ENCODE results near the gene RAD51B. TPM values are rescaled to one million over a fixed set of nuclear protein-coding genes. Genes with fewer than 3 reads are reported as not detected.

The RAD51B gene
- total and polyA plus RNA-seq, 4 experiments from 2014 or later: 22.0 to 35.7 (median 31.4) TPM

- no peaks in the 10 kb centered on the region for H3K9me3 ChIP-seq (ENCODE audit: control insufficient read depth in 1 of 2, low read length in 2 of 2)
- Mint-ChIP-seq H3K27me3 (no peaks in the 10 kb centered on the region), H3K4me3 (no peak overlapping the region), H3K9me3 (no peaks in the 10 kb centered on the region), H3K27ac (no peak overlapping the region), H3K4me1 (peaks cover 5 to 6% (median 5%) of the 10 kb centered on the region in 4 donors), H3K36me3 (peaks cover 1 to 2% of the 10 kb centered on the region in 2 donors)
- ChIA-PET CTCF (ENCODE audit: partially characterized antibody) (interaction anchor here (0.6 kb wide), 1 partner anchor 942 kb away, joined by 3 read pairs; no protein-coding TSS in a partner anchor), POLR2A (ENCODE audit: partially characterized antibody) (no interaction called here)
- H3K4me1 ChIP-seq (ENCODE audit: insufficient read depth, low read length): no peaks in the 10 kb centered on the region
- intact Hi-C loops (cut with micrococcal nuclease): no loop called here
- no peaks in the 10 kb centered on the region for H3K36me3 ChIP-seq (ENCODE audit: insufficient read depth, low read length)
- no peaks in the 10 kb centered on the region for H3K27me3 ChIP-seq (ENCODE audit: insufficient read depth, low read length)
- no peak for DNase-seq
- H3K4me3 ChIP-seq (ENCODE audit: low read length in 2 of 2): no peak overlapping the region
- no peak overlapping the region for H3K27ac ChIP-seq (ENCODE audit: low read depth, low read length)
These were observed 73.0 kb downstream of the RAD51B start for GRCh38 chr14:67892466-67893100.

- Histone ChIP-seq H3K4me3 (ENCODE audit: low read length in 2 of 2) (no peak overlapping the region), H3K4me1 (ENCODE audit: insufficient read depth, low read length) (no peaks in the 10 kb centered on the region), H3K36me3 (ENCODE audit: insufficient read depth, low read length) (no peaks in the 10 kb centered on the region), H3K27me3 (ENCODE audit: insufficient read depth, low read length) (no peaks in the 10 kb centered on the region), H3K9me3 (ENCODE audit: control insufficient read depth in 1 of 2, low read length in 2 of 2) (peaks cover 0 to 7% of the 10 kb centered on the region in 2 donors), H3K27ac (ENCODE audit: low read depth, low read length) (no peak overlapping the region)
- no peak overlapping the region for H3K4me3 Mint-ChIP-seq
- H3K4me1 Mint-ChIP-seq: peaks cover 5 to 10% (median 6%) of the 10 kb centered on the region in 4 donors
- peaks cover 0 to 5% (median 4%) of the 10 kb centered on the region in 8 donors for H3K9me3 Mint-ChIP-seq
- H3K27me3 Mint-ChIP-seq: no peaks in the 10 kb centered on the region
- intact Hi-C loops (cut with micrococcal nuclease): no loop called here
- no peak overlapping the region for H3K27ac Mint-ChIP-seq
- H3K36me3 Mint-ChIP-seq: peaks cover 2 to 16% of the 10 kb centered on the region in 2 donors
- CTCF ChIA-PET (ENCODE audit: partially characterized antibody): interaction anchor here (0.8 to 1.1 kb wide), 3 partner anchors 33 to 944 kb away, joined by 3 read pairs; no protein-coding TSS in a partner anchor
- POLR2A ChIA-PET (ENCODE audit: partially characterized antibody): no interaction called here
- no peak for DNase-seq
These were observed 80.7 kb downstream of the RAD51B start for GRCh38 chr14:67900231-67900630.

GRCh38 chr14:67908052-67908754 is 88.6 kb downstream of the RAD51B start:
- ChIA-PET CTCF (ENCODE audit: partially characterized antibody) (interaction anchor here (0.6 to 1.1 kb wide), 2 partner anchors 24 to 936 kb away, joined by 3 read pairs; no protein-coding TSS in a partner anchor), POLR2A (ENCODE audit: partially characterized antibody) (no interaction called here)
- intact Hi-C loops (cut with micrococcal nuclease): no loop called here

GRCh38 chr14:67911562-67911961 is 92.0 kb downstream of the RAD51B start:
- POLR2A ChIA-PET (ENCODE audit: partially characterized antibody): no interaction called here
- Histone ChIP-seq H3K4me1 (ENCODE audit: insufficient read depth, low read length) (no peaks in the 10 kb centered on the region), H3K27me3 (ENCODE audit: insufficient read depth, low read length) (no peaks in the 10 kb centered on the region), H3K4me3 (ENCODE audit: low read length in 2 of 2) (no peak overlapping the region), H3K9me3 (ENCODE audit: control insufficient read depth in 1 of 2, low read length in 2 of 2) (no peaks in the 10 kb centered on the region), H3K36me3 (ENCODE audit: insufficient read depth, low read length) (no peaks in the 10 kb centered on the region), H3K27ac (ENCODE audit: low read depth, low read length) (no peak overlapping the region)
- intact Hi-C loops (cut with micrococcal nuclease): no loop called here
- H3K4me3 Mint-ChIP-seq: no peak overlapping the region
- CTCF ChIA-PET (ENCODE audit: partially characterized antibody): no interaction called here
- peaks cover 0 to 16% of the 10 kb centered on the region in 2 donors for H3K36me3 Mint-ChIP-seq
- H3K27ac Mint-ChIP-seq: no peak overlapping the region
- no peaks in the 10 kb centered on the region for H3K4me1 Mint-ChIP-seq
- DNase-seq: no peak
- H3K9me3 Mint-ChIP-seq: peaks cover 0 to 3% (median 0%) of the 10 kb centered on the region in 8 donors
- H3K27me3 Mint-ChIP-seq: no peaks in the 10 kb centered on the region

More at GRCh38 chr14:67908052-67908754, 88.6 kb downstream of the RAD51B start:
- Histone ChIP-seq H3K9me3 (ENCODE audit: control insufficient read depth in 1 of 2, low read length in 2 of 2) (no peaks in the 10 kb centered on the region), H3K36me3 (ENCODE audit: insufficient read depth, low read length) (peaks cover 3% of the 10 kb centered on the region), H3K4me3 (ENCODE audit: low read length in 2 of 2) (no peak overlapping the region), H3K27me3 (ENCODE audit: insufficient read depth, low read length) (no peaks in the 10 kb centered on the region), H3K4me1 (ENCODE audit: insufficient read depth, low read length) (no peaks in the 10 kb centered on the region), H3K27ac (ENCODE audit: low read depth, low read length) (no peak overlapping the region)
- no peaks in the 10 kb centered on the region for H3K4me1 Mint-ChIP-seq
- no peak overlapping the region for H3K4me3 Mint-ChIP-seq
- H3K27me3 Mint-ChIP-seq: no peaks in the 10 kb centered on the region
- no peak overlapping the region for H3K27ac Mint-ChIP-seq
- H3K9me3 Mint-ChIP-seq: peaks cover 0 to 9% (median 4%) of the 10 kb centered on the region in 8 donors
- DNase-seq: no peak
- peaks cover 6 to 33% of the 10 kb centered on the region in 2 donors for H3K36me3 Mint-ChIP-seq

GRCh38 chr14:67916430-67916829 is 96.9 kb downstream of the RAD51B start:
- CTCF ChIA-PET (ENCODE audit: partially characterized antibody): no interaction called here
- H3K27ac Mint-ChIP-seq: no peak overlapping the region
- Histone ChIP-seq H3K27ac (ENCODE audit: low read depth, low read length) (no peak overlapping the region), H3K36me3 (ENCODE audit: insufficient read depth, low read length) (no peaks in the 10 kb centered on the region), H3K27me3 (ENCODE audit: insufficient read depth, low read length) (no peaks in the 10 kb centered on the region), H3K4me1 (ENCODE audit: insufficient read depth, low read length) (no peaks in the 10 kb centered on the region), H3K4me3 (ENCODE audit: low read length in 2 of 2) (no peak overlapping the region), H3K9me3 (ENCODE audit: control insufficient read depth in 1 of 2, low read length in 2 of 2) (no peaks in the 10 kb centered on the region)
- peaks cover 0 to 6% of the 10 kb centered on the region in 2 donors for H3K36me3 Mint-ChIP-seq
- H3K9me3 Mint-ChIP-seq: no peaks in the 10 kb centered on the region
- POLR2A ChIA-PET (ENCODE audit: partially characterized antibody): no interaction called here
- no peaks in the 10 kb centered on the region for H3K4me1 Mint-ChIP-seq
- DNase-seq: no peak
- H3K4me3 Mint-ChIP-seq: no peak overlapping the region
- H3K27me3 Mint-ChIP-seq: no peaks in the 10 kb centered on the region
- intact Hi-C loops (cut with micrococcal nuclease): no loop called here

- Mint-ChIP-seq H3K9me3 (no peaks in the 10 kb centered on the region), H3K36me3 (peaks cover 0 to 6% of the 10 kb centered on the region in 2 donors), H3K4me1 (no peaks in the 10 kb centered on the region), H3K27me3 (no peaks in the 10 kb centered on the region), H3K4me3 (no peak overlapping the region), H3K27ac (no peak overlapping the region)
- Histone ChIP-seq H3K4me1 (ENCODE audit: insufficient read depth, low read length) (no peaks in the 10 kb centered on the region), H3K27me3 (ENCODE audit: insufficient read depth, low read length) (no peaks in the 10 kb centered on the region), H3K9me3 (ENCODE audit: control insufficient read depth in 1 of 2, low read length in 2 of 2) (no peaks in the 10 kb centered on the region), H3K4me3 (ENCODE audit: low read length in 2 of 2) (no peak overlapping the region), H3K27ac (ENCODE audit: low read depth, low read length) (no peak overlapping the region), H3K36me3 (ENCODE audit: insufficient read depth, low read length) (no peaks in the 10 kb centered on the region)
- CTCF ChIA-PET (ENCODE audit: partially characterized antibody): no interaction called here
- POLR2A ChIA-PET (ENCODE audit: partially characterized antibody): no interaction called here
- intact Hi-C loops (cut with micrococcal nuclease): no loop called here
- DNase-seq: no peak
These were observed 97.4 kb downstream of the RAD51B start for GRCh38 chr14:67917006-67917405.

- no peak for DNase-seq
- POLR2A ChIA-PET (ENCODE audit: partially characterized antibody): no interaction called here
- H3K36me3 ChIP-seq (ENCODE audit: insufficient read depth, low read length): no peaks in the 10 kb centered on the region
- CTCF ChIA-PET (ENCODE audit: partially characterized antibody): interaction anchor here (0.7 to 1.0 kb wide), 2 partner anchors 15 to 25 kb away, joined by 3 to 4 read pairs; no protein-coding TSS in a partner anchor
- Mint-ChIP-seq H3K9me3 (peaks cover 0 to under 1% (median 0%) of the 10 kb centered on the region in 8 donors), H3K27me3 (no peaks in the 10 kb centered on the region), H3K27ac (no peak overlapping the region), H3K36me3 (peaks cover 0 to 6% of the 10 kb centered on the region in 2 donors), H3K4me3 (no peak overlapping the region), H3K4me1 (no peaks in the 10 kb centered on the region)
- no peak overlapping the region for H3K27ac ChIP-seq (ENCODE audit: low read depth, low read length)
- H3K27me3 ChIP-seq (ENCODE audit: insufficient read depth, low read length): no peaks in the 10 kb centered on the region
- H3K4me3 ChIP-seq (ENCODE audit: low read length in 2 of 2): no peak overlapping the region
- intact Hi-C loops (cut with micrococcal nuclease): no loop called here
- no peaks in the 10 kb centered on the region for H3K4me1 ChIP-seq (ENCODE audit: insufficient read depth, low read length)
- H3K9me3 ChIP-seq (ENCODE audit: control insufficient read depth in 1 of 2, low read length in 2 of 2): no peaks in the 10 kb centered on the region
These were observed 99.3 kb downstream of the RAD51B start for GRCh38 chr14:67918838-67919237.

Measured in CD4-positive, alpha-beta memory T cell (primary cell).